GM11168 (cell line): ENCODE results near the gene ITPK1.

Experiments used
- in situ Hi-C: fragments of 300-500 bp; cut with MboI; formaldehyde crosslinking; loops from one replicate; pipeline ENCODE4 v1.12.0; 2022; ENCODE audit warnings: low sequenced_read_pairs; ENCODE audit not compliant: unreplicated experiment

ITPK1 gene

DNA sequence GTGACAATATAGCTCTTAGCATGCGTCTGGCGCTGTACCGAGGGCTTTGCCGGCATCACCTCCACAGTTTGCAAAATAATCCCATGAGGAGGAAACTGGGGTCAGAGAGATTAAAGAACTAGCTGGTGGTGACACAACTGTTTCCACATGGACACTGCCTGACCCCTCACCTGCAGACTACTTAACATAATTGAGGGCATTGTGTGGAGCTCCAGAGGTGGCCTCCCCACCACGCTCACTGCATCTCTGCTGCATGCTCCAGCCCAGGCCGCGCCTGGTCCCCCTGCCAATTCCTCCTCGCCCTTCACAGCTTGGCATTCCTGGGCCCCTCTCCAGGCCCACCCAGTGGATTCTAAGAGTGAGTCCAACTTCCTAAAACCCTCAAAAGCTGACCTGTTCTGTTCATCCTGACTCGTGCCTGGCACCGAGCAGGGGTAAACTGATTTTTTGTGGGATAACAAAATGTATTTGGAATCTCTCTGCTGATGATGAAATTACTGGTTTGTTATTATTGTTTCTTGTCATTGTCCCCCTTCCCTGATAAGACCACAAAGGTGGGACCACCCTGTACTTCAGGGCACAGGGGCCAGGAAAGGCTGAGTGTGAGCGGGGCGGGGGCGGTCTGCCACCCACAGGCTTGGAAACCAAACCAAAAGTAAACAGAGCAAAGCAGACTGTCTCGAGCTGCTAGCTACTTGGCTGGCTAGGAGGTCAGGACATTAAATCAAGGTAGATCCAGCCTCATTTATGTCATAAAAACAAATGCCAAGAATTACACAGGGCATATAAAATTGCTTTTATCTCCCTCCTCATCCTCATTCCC, 152.2 kb downstream of the ITPK1 start:
- in situ Hi-C loops, result no loop called here

DNA sequence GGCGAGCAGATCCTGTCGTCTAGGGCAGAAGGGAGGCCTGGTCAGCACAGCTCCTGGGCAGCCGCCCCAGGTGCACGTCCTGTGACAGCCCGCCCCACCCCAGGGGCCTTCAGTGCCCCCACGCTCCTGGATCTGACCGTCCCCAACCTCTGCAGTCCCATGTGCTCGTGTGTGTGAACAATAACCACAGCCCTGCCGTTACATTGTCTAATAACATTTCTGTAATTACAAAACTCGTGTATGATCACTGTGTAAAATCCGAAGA, 153.0 kb downstream of the ITPK1 start:
- in situ Hi-C loops, result no loop called here

DNA sequence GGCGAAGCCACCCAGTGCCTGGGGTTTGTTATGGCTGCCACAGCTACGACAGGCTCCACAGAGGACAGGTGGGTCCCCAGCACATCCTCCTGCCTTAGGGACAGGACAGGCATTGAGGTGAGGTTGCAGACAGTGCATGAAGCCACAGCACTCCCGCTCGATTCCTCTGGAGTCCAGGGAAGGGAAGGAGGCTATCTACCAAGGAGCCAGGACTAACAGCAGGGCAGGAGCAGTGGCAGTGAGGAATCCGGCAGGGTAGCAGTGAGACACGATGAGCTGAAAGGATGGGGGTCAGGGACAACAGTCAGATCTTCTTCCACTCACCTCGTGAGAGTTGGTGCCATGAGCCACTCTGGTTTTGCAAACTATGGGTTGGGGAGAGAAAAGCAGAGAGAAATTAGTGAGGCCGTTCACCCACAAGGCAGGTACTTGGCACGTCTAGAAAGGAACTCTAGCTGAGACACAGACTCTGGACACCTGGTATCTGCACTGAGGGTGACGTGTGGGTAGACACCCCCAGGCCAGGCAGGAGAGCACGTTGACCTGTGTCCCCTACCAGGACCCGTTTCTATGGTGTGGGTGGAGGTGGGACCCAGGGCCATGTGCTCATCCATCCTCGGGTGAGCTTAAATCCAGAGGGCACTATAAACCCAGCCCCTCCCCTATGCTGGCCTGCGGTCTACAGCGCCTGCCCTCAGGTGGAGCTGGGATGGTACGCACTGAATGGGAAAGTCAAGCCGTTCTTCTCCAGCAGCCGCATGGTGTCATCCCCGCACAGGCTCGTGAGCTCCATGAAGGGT, 153.5 kb downstream of the ITPK1 start:
- in situ Hi-C loops, result no loop called here

DNA sequence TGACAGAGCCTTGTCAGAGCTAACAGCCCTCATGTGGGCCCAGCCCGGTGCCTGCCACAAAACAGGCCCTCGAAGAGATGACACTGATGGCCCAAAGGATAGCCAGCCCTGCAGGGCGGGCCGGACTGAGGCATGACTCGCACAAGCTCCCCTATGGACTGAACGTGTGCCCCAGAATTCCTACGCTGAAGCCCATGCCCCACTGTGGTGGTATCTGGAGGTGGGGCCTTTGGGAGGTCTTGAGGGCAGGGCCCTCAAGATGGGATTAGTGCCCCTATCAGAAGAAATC, 154.2 kb downstream of the ITPK1 start:
- in situ Hi-C loops, result no loop called here

DNA sequence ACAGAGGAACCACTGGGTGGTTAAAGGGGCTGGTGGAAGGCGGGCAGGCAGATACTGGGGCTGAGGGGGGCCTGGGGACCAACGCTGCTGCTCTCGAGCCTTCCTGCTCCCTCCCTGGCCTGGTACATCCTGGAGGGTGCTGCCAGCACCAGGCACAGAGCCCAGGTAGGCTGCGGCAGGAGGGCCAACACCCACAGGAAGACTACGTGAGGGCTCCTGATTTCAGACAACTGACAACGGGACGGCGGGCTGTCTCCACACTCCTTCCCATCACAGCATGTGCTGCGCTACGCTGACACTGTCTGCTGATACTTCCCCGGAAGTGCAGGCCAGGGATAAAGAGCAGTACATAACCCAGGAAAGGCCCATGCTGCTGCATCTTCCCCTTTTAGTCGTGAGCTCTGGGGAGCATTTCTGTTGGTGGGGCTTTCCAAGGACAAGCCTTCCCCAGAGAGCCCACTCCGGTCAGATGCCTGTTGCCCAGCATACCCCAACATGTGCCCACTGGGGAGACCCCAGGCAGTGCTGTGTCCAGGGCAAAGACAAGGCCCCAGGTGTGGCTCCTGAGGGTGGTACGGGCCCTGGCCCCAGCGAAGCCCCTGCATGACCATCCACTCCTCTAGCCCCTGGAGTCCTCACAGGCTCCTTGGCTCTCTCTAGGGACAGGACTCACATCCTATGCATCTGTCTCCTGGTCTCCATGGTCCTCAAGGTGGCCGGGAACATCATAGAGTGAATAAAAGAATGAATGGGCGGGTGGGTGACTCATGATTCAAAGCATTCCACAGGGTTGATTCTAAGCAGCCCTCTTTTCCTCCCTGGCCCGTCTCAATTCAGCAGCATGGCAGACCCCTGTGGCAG, 154.8 kb downstream of the ITPK1 start:
- in situ Hi-C loops, result no loop called here

DNA sequence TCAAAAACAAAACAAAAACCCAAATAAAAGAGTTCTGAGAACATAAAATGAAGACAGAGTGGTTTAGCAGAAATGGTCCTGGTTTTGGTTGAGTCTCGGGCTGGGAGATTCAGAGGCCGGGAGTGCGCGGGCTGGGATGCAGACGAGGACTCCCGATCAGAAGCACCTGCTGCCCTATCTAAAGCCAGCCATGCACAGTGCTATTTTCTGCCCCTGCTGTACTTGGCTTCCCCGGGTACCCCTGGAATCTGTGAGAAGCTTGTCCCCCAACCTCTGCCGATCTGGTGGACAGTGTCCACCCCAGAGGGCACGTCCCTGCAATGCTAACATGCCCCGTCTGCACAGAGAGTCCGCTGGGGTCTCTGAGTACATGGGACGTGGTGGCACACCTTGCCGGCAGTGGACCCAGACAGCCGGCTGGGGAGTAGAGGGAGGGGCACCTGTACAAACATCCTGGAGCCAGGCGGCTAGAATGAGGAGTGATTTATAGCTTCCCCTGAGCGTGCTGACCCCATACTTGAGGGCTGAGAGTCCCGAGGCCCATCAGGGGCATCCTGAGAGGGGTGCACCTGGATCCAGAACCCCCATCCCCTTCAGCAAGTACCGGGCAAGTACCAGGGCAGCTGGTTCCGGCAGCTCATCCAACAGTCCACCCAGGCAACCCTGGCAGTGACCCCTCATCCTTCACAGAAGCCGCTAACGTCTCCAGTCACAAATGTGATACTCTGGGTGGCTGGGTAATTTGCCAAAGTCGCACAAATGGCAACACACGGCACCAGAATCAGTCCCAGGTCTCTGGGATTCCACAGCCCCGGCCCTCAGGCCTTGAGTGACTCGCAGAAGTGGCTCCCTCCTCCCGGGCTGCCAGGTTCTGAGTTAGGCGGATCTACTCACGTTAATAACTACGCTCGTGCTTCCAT, 155.7 kb downstream of the ITPK1 start:
- in situ Hi-C loops, result no loop called here

DNA sequence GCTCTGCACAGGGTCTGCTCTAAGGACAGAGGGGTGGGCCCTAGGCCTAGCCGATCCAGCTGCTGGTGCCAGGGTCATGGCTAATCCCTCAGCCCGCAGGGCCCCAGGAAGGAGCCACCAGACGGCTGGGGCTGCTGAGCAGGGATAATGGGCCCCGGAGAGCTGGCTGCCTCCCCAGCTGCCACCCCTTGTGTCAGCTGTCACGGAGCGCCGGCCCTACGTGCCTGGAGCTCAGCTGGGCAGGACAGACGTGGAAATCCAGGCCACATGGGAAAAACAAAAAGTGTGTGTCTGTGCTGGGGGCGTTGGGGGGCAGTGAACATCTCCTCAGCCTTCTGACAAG, 156.6 kb downstream of the ITPK1 start:
- in situ Hi-C loops, result no loop called here

DNA sequence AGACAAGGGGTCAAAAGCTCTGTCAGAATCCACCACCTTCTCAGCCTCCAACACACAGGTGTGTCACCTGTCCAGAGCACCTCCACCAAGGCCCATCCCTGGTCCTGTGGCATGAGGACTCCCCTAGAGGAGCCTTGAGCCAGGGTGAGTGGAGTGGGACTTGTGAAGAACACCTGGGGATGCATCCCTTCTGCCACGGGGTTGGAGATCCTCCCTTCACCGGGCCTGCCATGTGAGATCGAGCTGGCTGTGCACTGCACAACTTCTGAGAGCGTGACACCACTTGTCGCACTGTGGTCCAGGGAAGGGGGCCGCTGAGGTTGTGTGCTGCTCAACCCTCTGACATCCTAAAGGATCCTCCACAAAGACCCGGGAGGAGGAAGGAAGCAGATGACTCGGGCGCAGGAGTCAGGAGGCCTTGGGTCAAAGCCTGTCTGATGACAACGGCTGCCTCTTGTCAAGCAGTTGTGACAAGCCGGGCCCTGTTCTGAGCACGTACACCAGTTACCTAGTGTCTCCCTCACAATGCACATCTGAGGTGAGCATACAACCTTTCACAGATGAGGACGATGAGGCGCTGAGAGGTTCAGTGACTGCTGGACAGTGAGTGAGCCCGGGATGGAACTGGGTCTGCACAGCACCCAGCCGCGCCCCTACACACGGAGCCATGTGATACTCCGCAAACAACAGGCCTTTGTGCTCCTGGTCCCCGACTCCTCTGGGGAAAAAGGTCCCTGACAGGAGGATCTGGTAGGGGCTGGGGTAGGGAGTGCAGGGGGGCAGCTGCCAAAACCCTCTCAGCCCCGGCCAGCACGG, 157.1 kb downstream of the ITPK1 start:
- in situ Hi-C loops, result no loop called here

DNA sequence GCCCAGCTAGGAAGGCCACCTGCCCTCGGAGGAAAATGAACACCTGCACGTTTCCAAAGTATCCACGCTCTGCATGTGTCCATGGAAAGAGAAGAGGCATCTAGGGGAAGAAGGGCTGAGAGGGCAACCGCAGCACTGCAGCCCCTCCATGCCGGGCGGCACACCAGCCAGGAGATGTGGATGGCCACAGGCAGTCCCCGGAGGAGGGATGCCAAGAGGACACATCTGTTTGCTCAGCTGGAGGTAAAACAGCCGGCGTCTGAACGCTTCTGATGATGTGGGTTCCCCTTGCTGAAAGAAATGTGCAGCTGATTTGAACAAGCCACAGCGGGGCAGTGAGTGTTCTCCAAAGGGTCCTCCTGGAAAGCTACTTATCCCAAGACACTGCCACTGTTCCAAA, 158.8 kb downstream of the ITPK1 start:
- in situ Hi-C loops, result no loop called here

DNA sequence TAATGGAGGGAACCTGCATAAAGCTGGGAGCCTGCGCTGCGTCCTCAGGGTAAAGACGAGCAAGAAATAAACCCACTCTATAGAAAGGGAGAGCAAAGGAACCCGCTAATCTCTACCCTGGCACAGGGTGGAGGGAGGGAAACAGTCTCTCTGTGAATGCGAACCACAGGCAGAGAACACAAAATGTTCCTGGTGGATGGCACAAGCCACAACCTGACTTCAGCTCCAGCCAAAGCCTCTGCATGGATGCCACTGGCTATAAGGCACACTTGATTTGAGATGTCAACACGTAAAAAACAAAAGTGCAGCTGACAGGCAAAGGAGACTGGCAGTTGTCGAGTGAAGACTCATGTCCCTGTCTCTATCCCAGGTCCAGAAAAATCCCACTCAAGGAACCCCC, 160.3 kb downstream of the ITPK1 start:
- in situ Hi-C loops, result no loop called here

DNA sequence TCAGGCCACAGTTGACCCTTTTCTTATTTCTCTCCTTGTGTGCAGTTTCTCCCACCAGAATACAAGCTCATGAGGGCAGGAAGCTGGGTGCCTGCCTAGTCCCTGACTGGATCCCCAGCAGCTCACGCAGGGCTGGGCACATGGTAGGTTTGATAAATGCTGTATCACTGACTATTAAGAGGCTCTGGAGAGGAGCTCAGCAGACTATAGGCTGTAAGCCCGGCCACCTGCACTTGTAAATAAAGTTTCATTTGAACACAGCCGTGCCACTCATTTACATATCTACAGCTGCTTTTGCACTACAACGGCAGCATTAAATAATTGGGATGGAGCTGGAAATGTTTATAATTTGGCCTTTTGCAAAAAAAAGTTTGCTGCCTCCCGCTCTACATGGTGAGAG, 160.8 kb downstream of the ITPK1 start:
- in situ Hi-C loops, result no loop called here

DNA sequence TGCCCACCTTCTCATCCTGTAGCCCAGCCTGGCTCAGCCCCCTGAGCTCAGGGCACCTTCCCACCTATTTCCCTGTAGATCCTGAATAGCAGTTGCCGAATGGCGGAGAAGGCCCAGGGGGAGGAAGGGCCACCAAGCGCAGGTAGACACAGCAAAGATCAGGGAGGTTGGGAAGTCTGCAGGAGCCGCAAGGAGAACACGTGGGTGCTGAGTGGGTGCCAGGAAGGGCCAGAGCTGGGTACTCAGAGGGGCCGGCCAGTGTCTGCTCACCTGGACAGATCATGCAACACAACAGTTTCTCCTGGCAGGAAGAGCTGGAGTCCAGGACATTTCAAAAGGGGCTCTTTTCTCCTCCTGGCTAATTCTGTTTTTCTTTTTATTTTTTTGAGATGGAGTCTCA, 162.2 kb downstream of the ITPK1 start:
- in situ Hi-C loops, result no loop called here

DNA sequence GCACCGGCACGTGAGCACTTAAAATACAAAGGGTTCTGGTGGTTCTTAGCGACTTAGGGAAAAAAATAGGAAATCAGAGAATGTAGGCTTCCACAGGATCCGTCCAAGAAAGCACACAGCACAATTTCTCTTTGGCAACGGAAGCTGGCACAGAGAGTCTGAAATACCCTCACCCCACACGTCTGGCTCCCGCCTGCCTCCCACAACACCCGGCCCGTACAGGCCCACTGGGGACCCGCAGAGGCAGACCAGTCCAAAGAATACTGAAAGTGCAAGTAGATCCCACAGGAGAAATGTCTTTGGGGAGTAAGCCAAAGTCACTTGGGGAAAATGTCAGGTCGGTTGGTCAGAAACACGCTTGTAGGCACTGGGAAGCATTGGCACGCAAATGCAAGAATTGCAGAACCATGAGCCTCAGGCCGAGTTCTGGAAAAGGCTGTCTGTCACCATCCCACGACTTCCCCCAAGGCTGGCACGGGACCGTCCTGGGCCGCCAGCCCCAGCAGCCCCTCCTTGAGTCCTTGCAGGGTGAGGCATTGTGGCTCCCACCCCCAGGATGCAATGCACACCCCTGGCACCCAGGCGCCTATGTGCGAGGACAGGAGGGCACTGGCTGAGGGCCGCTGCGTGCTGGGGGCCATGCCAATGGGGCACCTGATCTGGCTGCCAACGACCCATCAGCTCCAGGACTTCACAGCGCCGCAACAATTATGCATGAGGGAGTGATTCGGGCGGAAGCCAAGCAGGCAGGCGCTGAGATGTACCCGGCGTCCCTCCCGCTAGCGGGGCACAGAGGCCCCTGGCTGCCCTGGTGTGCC, 163.0 kb downstream of the ITPK1 start:
- in situ Hi-C loops, result no loop called here

DNA sequence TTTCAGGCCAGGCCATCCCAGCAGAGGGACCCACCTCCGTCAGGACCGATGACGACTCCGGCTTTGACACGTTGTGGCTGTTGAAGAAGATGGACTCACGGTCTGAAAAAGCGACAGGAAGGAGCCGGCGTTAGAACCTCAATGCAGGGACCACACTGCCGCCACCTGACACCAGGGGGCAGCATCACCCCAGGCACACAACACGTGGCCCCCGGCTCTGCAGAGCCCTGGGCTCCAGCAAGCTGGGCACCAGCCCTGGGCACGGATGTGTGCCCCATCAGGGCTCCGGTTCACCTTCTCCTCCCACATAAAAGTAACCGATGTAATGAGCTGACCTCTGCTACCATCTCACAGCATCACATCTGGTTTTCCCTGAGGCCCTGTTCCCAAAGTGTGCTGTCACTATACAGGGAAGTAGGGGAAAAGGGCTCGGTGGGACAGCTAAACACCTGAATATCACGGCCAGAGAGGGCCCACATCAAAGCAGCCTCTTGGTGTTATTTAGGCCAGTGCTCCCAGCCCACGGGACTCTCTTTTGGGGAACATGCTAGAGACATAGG, 163.7 kb downstream of the ITPK1 start:
- in situ Hi-C loops, result no loop called here

DNA sequence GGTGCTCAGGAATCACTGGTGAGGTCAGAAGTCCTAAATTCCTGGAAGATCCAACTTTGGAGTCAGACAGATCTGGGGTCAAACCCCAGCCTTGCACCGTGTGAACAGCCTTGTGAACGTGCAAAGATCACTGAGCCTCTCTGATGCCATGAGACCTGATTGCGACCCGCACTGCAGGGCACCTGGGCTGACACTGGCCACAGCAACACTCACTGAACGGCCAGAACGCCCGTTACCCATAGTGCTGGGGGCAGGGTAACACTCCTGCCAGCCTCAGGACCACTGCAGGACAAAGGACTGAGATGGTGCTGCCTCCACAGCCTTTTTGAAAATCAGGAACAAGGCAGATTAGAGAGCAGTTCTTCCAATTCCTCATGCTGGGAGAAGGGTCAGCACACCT, 164.5 kb downstream of the ITPK1 start:
- in situ Hi-C loops, result no loop called here

DNA sequence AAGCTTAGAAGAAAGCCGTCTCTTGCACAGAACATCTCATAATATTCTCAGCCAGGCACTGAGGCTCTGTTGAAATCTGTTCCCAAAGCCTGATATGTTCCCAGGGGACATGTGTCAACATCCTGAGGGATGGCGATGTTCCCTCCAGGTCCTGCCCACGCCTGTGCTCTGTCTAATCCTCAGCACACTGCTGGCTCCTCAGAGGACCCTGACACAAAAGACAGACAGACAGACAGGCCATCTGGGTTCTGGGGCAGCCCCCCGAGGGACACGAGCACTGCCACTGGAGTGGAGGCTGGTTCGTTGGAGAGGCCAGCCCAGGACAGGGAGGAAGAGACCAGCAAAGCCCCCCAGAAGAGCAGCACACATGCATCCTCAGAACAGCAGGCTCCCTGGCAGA, 165.0 kb downstream of the ITPK1 start:
- in situ Hi-C loops, result no loop called here

DNA sequence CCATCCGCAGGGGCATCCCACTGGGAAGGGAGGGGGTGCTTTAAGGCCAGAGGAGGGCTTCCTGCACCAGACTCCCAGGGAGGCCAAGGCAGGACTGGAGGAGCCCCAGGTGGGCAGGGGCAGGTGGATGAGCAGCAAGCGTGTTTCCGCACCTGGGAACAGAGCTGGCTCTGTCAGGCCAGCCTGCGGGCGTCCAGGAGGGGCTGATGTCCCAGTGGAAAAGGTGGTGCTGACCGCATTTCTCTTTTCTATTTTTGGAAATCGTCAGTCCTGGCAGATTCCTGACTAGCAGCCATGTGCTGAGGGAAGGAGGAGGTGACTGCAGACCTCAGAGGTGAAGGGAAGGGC, 165.6 kb downstream of the ITPK1 start:
- in situ Hi-C loops, result no loop called here

DNA sequence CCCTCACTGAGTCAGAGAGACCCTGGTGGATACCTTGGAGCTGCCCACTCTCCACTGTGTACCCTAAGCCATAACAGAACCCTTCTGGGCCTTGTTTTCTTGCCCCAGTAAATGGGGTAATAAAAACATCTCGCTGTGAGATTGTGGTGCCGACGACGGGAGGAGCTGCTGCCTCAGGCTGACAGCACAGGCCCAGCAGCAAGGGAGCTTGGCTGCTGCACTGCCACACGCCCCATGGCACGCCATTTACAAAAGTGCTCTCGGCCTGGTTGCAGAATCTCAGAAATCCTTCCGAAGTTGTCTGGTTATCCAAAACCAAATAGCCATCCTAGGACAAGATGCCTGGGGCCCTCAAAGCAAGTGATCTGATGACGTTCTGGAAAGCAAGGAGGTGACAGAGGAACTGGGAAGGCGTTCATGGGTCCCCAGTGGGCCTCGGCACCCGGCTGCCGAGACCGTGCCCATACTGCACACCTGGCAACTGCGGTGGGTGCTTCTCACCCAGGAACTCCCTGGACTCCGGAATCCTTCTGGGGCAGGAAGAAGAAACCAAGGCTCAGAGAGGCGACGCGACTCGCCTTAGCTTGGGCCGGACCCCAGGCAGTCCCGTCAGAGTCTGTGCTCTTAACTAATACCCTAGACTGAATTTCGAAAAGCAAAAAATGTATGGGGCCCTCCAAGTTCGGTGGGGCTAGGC, 166.1 kb downstream of the ITPK1 start:
- in situ Hi-C loops, result loop anchor here (10.0 kb wide), 1 partner anchor 195 kb away; no protein-coding TSS in a partner anchor
